ENCODE results near the gene ARHGAP40. TPM values are rescaled to one million over a fixed set of nuclear protein-coding genes. Genes with fewer than 3 reads are reported as not detected.

Gene ARHGAP40
- total and polyA plus RNA-seq, 2 experiments from 2014 or later: 0.21 TPM; not detected in 1

DNA sequence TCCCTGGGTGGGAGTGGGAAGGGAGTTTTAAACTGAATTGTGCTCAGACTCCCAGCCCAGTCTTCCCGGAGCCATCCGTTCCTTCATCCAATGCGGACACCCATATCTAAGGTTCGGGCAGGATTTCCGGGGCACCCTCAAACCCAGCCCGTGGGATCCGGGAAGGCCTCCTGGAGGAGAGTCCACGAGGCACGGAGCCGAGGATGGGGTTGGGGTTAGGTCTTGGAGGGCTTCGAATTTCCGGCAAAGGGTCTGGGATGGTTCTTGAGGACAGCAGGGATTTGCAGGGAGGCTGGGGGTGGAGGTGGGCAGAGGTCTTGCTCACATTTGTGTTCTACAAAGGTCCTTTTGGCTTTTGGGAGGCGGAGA is 73.1 kb downstream of the ARHGAP40 start:
- no peaks in the 10 kb centered on the region for H3K36me3 ChIP-seq (ENCODE audit: insufficient read depth)
- H3K4me1 Mint-ChIP-seq: peaks cover 27% of the 10 kb centered on the region
- H3K27ac Mint-ChIP-seq: no peak overlapping the region
- no peaks in the 10 kb centered on the region for H3K9me2 ChIP-seq (ENCODE audit: insufficient read depth)
- H3K4me3 ChIP-seq: peak overlapping the region; percentile 88
- no peaks in the 10 kb centered on the region; the same call in 2 of the 3 replicates for H3K36me3 Mint-ChIP-seq (ENCODE audit: low read depth)
- peaks cover 11% of the 10 kb centered on the region; the same call in 1 of the 2 replicates for H3F3A ChIP-seq (replicated peaks; ENCODE audit: low read depth)
- H3K27me3 Mint-ChIP-seq (ENCODE audit: insufficient read depth, low read depth, poor library complexity): peaks cover 28% of the 10 kb centered on the region
- TF ChIP-seq, protein P1, sequence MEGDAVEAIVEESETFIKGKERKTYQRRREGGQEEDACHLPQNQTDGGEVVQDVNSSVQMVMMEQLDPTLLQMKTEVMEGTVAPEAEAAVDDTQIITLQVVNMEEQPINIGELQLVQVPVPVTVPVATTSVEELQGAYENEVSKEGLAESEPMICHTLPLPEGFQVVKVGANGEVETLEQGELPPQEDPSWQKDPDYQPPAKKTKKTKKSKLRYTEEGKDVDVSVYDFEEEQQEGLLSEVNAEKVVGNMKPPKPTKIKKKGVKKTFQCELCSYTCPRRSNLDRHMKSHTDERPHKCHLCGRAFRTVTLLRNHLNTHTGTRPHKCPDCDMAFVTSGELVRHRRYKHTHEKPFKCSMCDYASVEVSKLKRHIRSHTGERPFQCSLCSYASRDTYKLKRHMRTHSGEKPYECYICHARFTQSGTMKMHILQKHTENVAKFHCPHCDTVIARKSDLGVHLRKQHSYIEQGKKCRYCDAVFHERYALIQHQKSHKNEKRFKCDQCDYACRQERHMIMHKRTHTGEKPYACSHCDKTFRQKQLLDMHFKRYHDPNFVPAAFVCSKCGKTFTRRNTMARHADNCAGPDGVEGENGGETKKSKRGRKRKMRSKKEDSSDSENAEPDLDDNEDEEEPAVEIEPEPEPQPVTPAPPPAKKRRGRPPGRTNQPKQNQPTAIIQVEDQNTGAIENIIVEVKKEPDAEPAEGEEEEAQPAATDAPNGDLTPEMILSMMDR (conservative IDR thresholded peaks at IDR 0.05; ENCODE audit: low read depth in 2 of 2): no peak
- no peak for TF ChIP-seq JUNB (IDR thresholded peaks at IDR 0.05; ENCODE audit: unreplicated experiment)
- TF ChIP-seq, protein P2, sequence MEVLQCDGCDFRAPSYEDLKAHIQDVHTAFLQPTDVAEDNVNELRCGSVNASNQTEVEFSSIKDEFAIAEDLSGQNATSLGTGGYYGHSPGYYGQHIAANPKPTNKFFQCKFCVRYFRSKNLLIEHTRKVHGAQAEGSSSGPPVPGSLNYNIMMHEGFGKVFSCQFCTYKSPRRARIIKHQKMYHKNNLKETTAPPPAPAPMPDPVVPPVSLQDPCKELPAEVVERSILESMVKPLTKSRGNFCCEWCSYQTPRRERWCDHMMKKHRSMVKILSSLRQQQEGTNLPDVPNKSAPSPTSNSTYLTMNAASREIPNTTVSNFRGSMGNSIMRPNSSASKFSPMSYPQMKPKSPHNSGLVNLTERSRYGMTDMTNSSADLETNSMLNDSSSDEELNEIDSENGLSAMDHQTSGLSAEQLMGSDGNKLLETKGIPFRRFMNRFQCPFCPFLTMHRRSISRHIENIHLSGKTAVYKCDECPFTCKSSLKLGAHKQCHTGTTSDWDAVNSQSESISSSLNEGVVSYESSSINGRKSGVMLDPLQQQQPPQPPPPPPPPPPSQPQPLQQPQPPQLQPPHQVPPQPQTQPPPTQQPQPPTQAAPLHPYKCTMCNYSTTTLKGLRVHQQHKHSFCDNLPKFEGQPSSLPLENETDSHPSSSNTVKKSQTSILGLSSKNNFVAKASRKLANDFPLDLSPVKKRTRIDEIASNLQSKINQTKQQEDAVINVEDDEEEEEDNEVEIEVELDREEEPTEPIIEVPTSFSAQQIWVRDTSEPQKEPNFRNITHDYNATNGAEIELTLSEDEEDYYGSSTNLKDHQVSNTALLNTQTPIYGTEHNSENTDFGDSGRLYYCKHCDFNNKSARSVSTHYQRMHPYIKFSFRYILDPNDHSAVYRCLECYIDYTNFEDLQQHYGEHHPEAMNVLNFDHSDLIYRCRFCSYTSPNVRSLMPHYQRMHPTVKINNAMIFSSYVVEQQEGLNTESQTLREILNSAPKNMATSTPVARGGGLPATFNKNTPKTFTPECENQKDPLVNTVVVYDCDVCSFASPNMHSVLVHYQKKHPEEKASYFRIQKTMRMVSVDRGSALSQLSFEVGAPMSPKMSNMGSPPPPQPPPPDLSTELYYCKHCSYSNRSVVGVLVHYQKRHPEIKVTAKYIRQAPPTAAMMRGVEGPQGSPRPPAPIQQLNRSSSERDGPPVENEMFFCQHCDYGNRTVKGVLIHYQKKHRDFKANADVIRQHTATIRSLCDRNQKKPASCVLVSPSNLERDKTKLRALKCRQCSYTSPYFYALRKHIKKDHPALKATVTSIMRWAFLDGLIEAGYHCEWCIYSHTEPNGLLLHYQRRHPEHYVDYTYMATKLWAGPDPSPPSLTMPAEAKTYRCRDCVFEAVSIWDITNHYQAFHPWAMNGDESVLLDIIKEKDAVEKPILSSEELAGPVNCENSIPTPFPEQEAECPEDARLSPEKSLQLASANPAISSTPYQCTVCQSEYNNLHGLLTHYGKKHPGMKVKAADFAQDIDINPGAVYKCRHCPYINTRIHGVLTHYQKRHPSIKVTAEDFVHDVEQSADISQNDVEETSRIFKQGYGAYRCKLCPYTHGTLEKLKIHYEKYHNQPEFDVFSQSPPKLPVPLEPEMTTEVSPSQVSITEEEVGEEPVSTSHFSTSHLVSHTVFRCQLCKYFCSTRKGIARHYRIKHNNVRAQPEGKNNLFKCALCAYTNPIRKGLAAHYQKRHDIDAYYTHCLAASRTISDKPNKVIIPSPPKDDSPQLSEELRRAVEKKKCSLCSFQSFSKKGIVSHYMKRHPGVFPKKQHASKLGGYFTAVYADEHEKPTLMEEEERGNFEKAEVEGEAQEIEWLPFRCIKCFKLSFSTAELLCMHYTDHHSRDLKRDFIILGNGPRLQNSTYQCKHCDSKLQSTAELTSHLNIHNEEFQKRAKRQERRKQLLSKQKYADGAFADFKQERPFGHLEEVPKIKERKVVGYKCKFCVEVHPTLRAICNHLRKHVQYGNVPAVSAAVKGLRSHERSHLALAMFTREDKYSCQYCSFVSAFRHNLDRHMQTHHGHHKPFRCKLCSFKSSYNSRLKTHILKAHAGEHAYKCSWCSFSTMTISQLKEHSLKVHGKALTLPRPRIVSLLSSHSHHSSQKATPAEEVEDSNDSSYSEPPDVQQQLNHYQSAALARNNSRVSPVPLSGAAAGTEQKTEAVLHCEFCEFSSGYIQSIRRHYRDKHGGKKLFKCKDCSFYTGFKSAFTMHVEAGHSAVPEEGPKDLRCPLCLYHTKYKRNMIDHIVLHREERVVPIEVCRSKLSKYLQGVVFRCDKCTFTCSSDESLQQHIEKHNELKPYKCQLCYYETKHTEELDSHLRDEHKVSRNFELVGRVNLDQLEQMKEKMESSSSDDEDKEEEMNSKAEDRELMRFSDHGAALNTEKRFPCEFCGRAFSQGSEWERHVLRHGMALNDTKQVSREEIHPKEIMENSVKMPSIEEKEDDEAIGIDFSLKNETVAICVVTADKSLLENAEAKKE (CRISPR knock-in tag; IDR thresholded peaks at IDR 0.05): no peak
- TF ChIP-seq, protein P3, sequence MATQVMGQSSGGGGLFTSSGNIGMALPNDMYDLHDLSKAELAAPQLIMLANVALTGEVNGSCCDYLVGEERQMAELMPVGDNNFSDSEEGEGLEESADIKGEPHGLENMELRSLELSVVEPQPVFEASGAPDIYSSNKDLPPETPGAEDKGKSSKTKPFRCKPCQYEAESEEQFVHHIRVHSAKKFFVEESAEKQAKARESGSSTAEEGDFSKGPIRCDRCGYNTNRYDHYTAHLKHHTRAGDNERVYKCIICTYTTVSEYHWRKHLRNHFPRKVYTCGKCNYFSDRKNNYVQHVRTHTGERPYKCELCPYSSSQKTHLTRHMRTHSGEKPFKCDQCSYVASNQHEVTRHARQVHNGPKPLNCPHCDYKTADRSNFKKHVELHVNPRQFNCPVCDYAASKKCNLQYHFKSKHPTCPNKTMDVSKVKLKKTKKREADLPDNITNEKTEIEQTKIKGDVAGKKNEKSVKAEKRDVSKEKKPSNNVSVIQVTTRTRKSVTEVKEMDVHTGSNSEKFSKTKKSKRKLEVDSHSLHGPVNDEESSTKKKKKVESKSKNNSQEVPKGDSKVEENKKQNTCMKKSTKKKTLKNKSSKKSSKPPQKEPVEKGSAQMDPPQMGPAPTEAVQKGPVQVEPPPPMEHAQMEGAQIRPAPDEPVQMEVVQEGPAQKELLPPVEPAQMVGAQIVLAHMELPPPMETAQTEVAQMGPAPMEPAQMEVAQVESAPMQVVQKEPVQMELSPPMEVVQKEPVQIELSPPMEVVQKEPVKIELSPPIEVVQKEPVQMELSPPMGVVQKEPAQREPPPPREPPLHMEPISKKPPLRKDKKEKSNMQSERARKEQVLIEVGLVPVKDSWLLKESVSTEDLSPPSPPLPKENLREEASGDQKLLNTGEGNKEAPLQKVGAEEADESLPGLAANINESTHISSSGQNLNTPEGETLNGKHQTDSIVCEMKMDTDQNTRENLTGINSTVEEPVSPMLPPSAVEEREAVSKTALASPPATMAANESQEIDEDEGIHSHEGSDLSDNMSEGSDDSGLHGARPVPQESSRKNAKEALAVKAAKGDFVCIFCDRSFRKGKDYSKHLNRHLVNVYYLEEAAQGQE (IDR thresholded peaks at IDR 0.05; ENCODE audit: unreplicated experiment): no peak
- TF ChIP-seq STAT1 (IDR thresholded peaks at IDR 0.05; ENCODE audit: unreplicated experiment): no peak
- TF ChIP-seq POLR2AphosphoS5 (IDR thresholded peaks at IDR 0.05; ENCODE audit: low read depth): no peak
- no peak for TF ChIP-seq NANOG (IDR thresholded peaks at IDR 0.05; ENCODE audit: borderline replicate concordance)
- TF ChIP-seq CREB1 (CRISPR knock-in tag; IDR thresholded peaks at IDR 0.05; ENCODE audit: low read depth): no peak
- TF ChIP-seq EZH2 (IDR thresholded peaks at IDR 0.05; ENCODE audit: low read depth, unreplicated experiment): no peak
- no peak for TF ChIP-seq ZNF331 (CRISPR knock-in tag; IDR thresholded peaks at IDR 0.05; ENCODE audit: low read depth)
- TF ChIP-seq EZH2phosphoT487 (IDR thresholded peaks at IDR 0.05; ENCODE audit: unreplicated experiment): no peak
- H3K27me3 ChIP-seq (ENCODE audit: insufficient read depth): peaks cover 43% of the 10 kb centered on the region
- ATAC-seq (peak; percentile 11), DNase-seq (ENCODE audit: low spot score) (peak; percentile 17)
- peaks cover 3% of the 10 kb centered on the region; the same call in 1 of the 2 replicates for H4K20me1 ChIP-seq (replicated peaks; ENCODE audit: insufficient read depth)
- peak overlapping the region; percentile 96 for H2AFZ ChIP-seq
- peak overlapping the region; percentile 84 for H3K4me3 Mint-ChIP-seq
- no peak overlapping the region for H3K27ac ChIP-seq (ENCODE audit: low read depth)
- H3K79me2 ChIP-seq (replicated peaks; ENCODE audit: insufficient read depth): no peaks in the 10 kb centered on the region
- H3K4me1 ChIP-seq (ENCODE audit: insufficient read depth): peaks cover 27% of the 10 kb centered on the region
- H3K4me2 ChIP-seq: peak overlapping the region; percentile 82
- no peaks in the 10 kb centered on the region; the same call in 2 of the 3 replicates for H3K9me3 Mint-ChIP-seq
